ENCODE results near the gene SRL. TPM values are rescaled to one million over a fixed set of nuclear protein-coding genes. Genes with fewer than 3 reads are reported as not detected.

The SRL gene
- total and polyA plus RNA-seq, 2 of the 13 experiments (the other 11 are each of a cell fraction or from before 2014, with no cell fraction given): 0.05 TPM; not detected in 1

- peak; percentile 35; the same call in 1 of the 2 replicates for TF ChIP-seq CREM (IDR thresholded peaks at IDR 0.05)
- no peak for TF ChIP-seq CREM (CRISPR knock-in tag; IDR thresholded peaks at IDR 0.05)
- no peak for TF ChIP-seq ZKSCAN5 (CRISPR knock-in tag; IDR thresholded peaks at IDR 0.05)
- TF ChIP-seq GMEB2 (CRISPR knock-in tag; IDR thresholded peaks at IDR 0.05; ENCODE audit: low read depth): no peak
- TF ChIP-seq ZNF121 (CRISPR knock-in tag; IDR thresholded peaks at IDR 0.05): no peak
- no peak for TF ChIP-seq CCDC6 (CRISPR knock-in tag; IDR thresholded peaks at IDR 0.05)
- TF ChIP-seq ZBTB46 (CRISPR knock-in tag; IDR thresholded peaks at IDR 0.05; ENCODE audit: borderline replicate concordance): no peak
- TF ChIP-seq ZNF230 (CRISPR knock-in tag; IDR thresholded peaks at IDR 0.05): no peak
- TF ChIP-seq REST (IDR thresholded peaks at IDR 0.05; ENCODE audit: borderline replicate concordance in 1 of 2, low read depth in 1 of 2, low read length in 2 of 2): no peak
- no peak for TF ChIP-seq ARID2 (CRISPR knock-in tag; IDR thresholded peaks at IDR 0.05; ENCODE audit: borderline replicate concordance)
- TF ChIP-seq ADNP (CRISPR knock-in tag; IDR thresholded peaks at IDR 0.05): peak; percentile 66; the same call in 1 of the 2 replicates
- no peak for TF ChIP-seq PRDM10 (CRISPR knock-in tag; IDR thresholded peaks at IDR 0.05; ENCODE audit: low read depth)
- TF ChIP-seq HIVEP1 (CRISPR knock-in tag; IDR thresholded peaks at IDR 0.05): no peak
- TF ChIP-seq, protein P1, sequence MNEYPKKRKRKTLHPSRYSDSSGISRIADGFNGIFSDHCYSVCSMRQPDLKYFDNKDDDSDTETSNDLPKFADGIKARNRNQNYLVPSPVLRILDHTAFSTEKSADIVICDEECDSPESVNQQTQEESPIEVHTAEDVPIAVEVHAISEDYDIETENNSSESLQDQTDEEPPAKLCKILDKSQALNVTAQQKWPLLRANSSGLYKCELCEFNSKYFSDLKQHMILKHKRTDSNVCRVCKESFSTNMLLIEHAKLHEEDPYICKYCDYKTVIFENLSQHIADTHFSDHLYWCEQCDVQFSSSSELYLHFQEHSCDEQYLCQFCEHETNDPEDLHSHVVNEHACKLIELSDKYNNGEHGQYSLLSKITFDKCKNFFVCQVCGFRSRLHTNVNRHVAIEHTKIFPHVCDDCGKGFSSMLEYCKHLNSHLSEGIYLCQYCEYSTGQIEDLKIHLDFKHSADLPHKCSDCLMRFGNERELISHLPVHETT (CRISPR knock-in tag; conservative IDR thresholded peaks at IDR 0.05): no peak
- no peak for TF ChIP-seq ETS1 (CRISPR knock-in tag; IDR thresholded peaks at IDR 0.05)
- peak; percentile 80; the same call in 1 of the 2 replicates for TF ChIP-seq ESRRA (CRISPR knock-in tag; IDR thresholded peaks at IDR 0.05; ENCODE audit: low read depth)
Measured at GRCh38 chr16:4157376-4157825, 84.5 kb downstream of the SRL start (continued).

Measured in HepG2 (cell line).